Gastroesophageal sphincter (tissue), 3 donors: Measurements from ENCODE around the gene BCAS3.

Experiments
- CTCF ChIP-seq, 4 experiments: fragments of 200-600 bp in 2 of 4; fragments of 450-650 bp in 2 of 4; sonication (generic) in 1 of 4; IDR thresholded peaks; one replicate each; pipeline ENCODE4 v1.5.1; 2017 to 2019; ENCODE audit warnings: antibody characterized with exemption in 4 of 4, mild to moderate bottlenecking in 2 of 4, moderate library complexity in 2 of 4
- POLR2A ChIP-seq, 2 donors: fragments of 450-650 bp; IDR thresholded peaks; one replicate each; pipeline ENCODE4 v1.6.1; 2017; ENCODE audit warnings: antibody characterized with exemption in 2 of 2, mild to moderate bottlenecking in 2 of 2, moderate library complexity in 1 of 2

- TF ChIP-seq CTCF (IDR thresholded peaks at IDR 0.05), result no peak
- no peak for TF ChIP-seq POLR2A (IDR thresholded peaks at IDR 0.05)
Measured at GRCh38 chr17:61196302-61196704, 518.7 kb downstream of the BCAS3 start.
